Natural killer cell (primary cell): ENCODE measurements around the gene GABBR2. TPM values are rescaled to one million over a fixed set of nuclear protein-coding genes. Genes with fewer than 3 reads are reported as not detected.

Experiments used
- ATAC-seq, 3 donors: fragments of 150-1000 bp in 2 of 3; fragments of 200-7000 bp in 1 of 3; cut with Tn5 transposase; 1 replicate in 1 of 3; 2 replicates in 2 of 3; pipeline ENCODE4 v1.10.0; 2021; ENCODE audit warnings: mild to moderate bottlenecking in 2 of 3, moderate library complexity in 2 of 3
- DNase-seq, 2 donors: peaks; one replicate each; pipeline versions ENCODE4 v3.0.0 to v3.0.0-alpha.2; 2013 to 2021; ENCODE audit warnings: mixed read lengths in 1 of 2
- H3K27ac ChIP-seq: one replicate; pipeline ENCODE4 v1.5.1; 2013; ENCODE audit warnings: mild to moderate bottlenecking, low read length
- H3K27me3 ChIP-seq: one replicate; pipeline ENCODE4 v1.6.1; 2013; ENCODE audit warnings: low read length; ENCODE audit not compliant: control insufficient read depth, insufficient read depth
- H3K36me3 ChIP-seq: one replicate; pipeline ENCODE4 v1.6.1; 2013; ENCODE audit warnings: low read length; ENCODE audit not compliant: control insufficient read depth, insufficient read depth
- H3K4me1 ChIP-seq: one replicate; pipeline ENCODE4 v1.6.1; 2013; ENCODE audit warnings: low read length; ENCODE audit not compliant: control insufficient read depth, insufficient read depth
- H3K4me3 ChIP-seq: one replicate; pipeline ENCODE4 v1.5.1; 2013; ENCODE audit warnings: low read length
- H3K9me3 ChIP-seq: one replicate; pipeline ENCODE4 v1.6.1; 2013; ENCODE audit warnings: low read length; ENCODE audit not compliant: control insufficient read depth, insufficient read depth
- H3K27ac Mint-ChIP-seq, 2 donors: one replicate each; pipeline ENCODE4 v1.8.0; 2022; ENCODE audit warnings: mild to moderate bottlenecking in 2 of 2, mixed read lengths in 2 of 2, moderate library complexity in 1 of 2
- H3K27me3 Mint-ChIP-seq, 2 donors: one replicate each; pipeline ENCODE4 v1.8.0; 2022; ENCODE audit warnings: low read depth in 2 of 2, mixed read lengths in 2 of 2
- H3K36me3 Mint-ChIP-seq: one replicate; pipeline ENCODE4 v1.8.0; 2022; ENCODE audit warnings: mixed read lengths
- H3K4me1 Mint-ChIP-seq, 2 donors: one replicate each; pipeline ENCODE4 v1.8.0; 2022; ENCODE audit warnings: mixed read lengths in 2 of 2
- H3K4me3 Mint-ChIP-seq: one replicate; pipeline ENCODE4 v1.8.0; 2022; ENCODE audit warnings: mild to moderate bottlenecking, moderate library complexity, mixed read lengths
- H3K9me3 Mint-ChIP-seq, 2 donors: one replicate each; pipeline ENCODE4 v1.8.0; 2022; ENCODE audit warnings: mixed read lengths in 2 of 2
- WGBS: methylation state at CpG from one replicate; pipeline ENCODE4 v1.1.7; 2013; ENCODE audit warnings: missing lambda C conversion rate; ENCODE audit not compliant: insufficient coverage; 5-methylcytosine and 5-hydroxymethylcytosine counted together
- intact Hi-C: fragments of 100-400 bp; cut with micrococcal nuclease; formaldehyde crosslinking; loops from one replicate; pipeline ENCODE4 v1.14.2; 2022
- total RNA-seq, 4 donors: library from RNA; stranded (reverse); fragments of 120-200 nt in 1 of 4; gene quantifications; one replicate each; pipeline versions ENCODE4 v1.2.3 to v1.2.4, GENCODE V29; 2013 to 2022
- TF ChIP-seq, protein P1 (sequence below): fragments of 200-600 bp; IDR thresholded peaks from one replicate; pipeline ENCODE4 v1.8.0; 2022; ENCODE audit warnings: antibody characterized with exemption

Gene GABBR2
- total RNA-seq, 3 donors from 2014 or later (not counting 1 experiment from before 2014, with no cell fraction given) = not detected

DNA sequence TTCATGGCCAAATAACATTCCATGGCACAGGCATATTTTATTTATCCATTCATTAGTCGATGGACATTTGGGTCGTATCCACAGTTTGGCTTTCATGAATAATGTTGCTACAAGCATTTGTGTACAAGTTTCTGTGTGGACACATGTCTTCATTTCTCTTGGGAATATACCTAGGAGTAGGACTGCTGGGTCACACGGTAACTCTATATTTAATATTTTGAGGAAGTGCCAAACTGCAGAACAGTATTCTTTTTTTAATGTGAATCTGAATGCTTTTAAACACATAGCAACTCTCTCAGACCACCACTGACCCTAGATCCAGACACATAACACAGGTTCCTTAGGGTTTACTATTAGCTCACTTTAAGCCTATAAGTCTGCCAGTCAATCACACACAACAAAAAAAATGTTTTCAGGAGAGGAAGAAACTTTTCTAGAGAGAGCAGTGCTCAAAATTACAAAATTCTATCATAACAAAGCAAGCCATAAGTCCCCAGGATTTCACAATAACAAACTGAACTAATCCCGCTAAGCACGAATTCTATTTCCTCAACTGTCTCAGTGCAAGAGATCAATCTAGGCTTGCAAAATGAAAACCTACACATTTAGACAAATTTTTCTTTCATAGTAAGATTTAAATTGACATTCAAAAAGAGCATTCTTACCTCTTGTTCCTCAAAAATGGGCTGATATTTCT, 41.8 kb upstream of the GABBR2 start:
- H3K4me1 ChIP-seq = no peaks in the 10 kb centered on the region
- DNase-seq = no peak
- WGBS = 91% methylated on average over 4 of the region's 5 CpGs
- no peaks in the 10 kb centered on the region for H3K4me1 Mint-ChIP-seq
- intact Hi-C loops = no loop called here
- H3K36me3 ChIP-seq = peaks cover 5% of the 10 kb centered on the region
- TF ChIP-seq, protein P1, sequence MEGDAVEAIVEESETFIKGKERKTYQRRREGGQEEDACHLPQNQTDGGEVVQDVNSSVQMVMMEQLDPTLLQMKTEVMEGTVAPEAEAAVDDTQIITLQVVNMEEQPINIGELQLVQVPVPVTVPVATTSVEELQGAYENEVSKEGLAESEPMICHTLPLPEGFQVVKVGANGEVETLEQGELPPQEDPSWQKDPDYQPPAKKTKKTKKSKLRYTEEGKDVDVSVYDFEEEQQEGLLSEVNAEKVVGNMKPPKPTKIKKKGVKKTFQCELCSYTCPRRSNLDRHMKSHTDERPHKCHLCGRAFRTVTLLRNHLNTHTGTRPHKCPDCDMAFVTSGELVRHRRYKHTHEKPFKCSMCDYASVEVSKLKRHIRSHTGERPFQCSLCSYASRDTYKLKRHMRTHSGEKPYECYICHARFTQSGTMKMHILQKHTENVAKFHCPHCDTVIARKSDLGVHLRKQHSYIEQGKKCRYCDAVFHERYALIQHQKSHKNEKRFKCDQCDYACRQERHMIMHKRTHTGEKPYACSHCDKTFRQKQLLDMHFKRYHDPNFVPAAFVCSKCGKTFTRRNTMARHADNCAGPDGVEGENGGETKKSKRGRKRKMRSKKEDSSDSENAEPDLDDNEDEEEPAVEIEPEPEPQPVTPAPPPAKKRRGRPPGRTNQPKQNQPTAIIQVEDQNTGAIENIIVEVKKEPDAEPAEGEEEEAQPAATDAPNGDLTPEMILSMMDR = no peak
- H3K36me3 Mint-ChIP-seq = peaks cover 6% of the 10 kb centered on the region
- H3K27ac ChIP-seq = no peak overlapping the region
- no peak overlapping the region for H3K27ac Mint-ChIP-seq
- no peaks in the 10 kb centered on the region for H3K27me3 Mint-ChIP-seq
- H3K27me3 ChIP-seq = no peaks in the 10 kb centered on the region
- no peak for ATAC-seq
- no peak overlapping the region for H3K4me3 ChIP-seq
- H3K9me3 ChIP-seq = no peaks in the 10 kb centered on the region
- H3K9me3 Mint-ChIP-seq = no peaks in the 10 kb centered on the region
- H3K4me3 Mint-ChIP-seq = no peak overlapping the region

DNA sequence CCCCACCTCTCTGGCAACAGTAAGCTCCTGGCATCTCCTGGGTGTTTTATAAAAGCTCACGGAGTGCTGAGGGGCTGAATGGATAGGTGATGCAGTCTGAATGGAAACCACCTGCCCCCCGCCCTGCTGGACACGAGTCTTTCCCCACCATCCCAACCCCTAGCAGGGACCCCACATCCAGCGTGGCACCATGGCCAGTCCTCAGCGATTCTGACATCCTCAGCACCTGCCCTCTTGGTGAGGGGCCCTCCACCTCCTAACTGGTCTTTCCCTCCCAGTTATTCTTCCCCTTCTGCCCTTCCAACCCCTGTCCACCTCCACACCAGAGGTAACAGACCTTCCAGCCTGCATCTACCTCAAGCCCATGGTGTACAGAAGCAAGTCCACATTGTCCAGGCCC, 38.7 kb upstream of the GABBR2 start:
- Mint-ChIP-seq H3K27me3 (no peaks in the 10 kb centered on the region), H3K9me3 (no peaks in the 10 kb centered on the region), H3K27ac (no peak overlapping the region), H3K36me3 (peaks cover 6% of the 10 kb centered on the region), H3K4me1 (no peaks in the 10 kb centered on the region), H3K4me3 (no peak overlapping the region)
- Histone ChIP-seq H3K27me3 (no peaks in the 10 kb centered on the region), H3K4me1 (no peaks in the 10 kb centered on the region), H3K4me3 (no peak overlapping the region), H3K27ac (no peak overlapping the region), H3K36me3 (peaks cover 2% of the 10 kb centered on the region), H3K9me3 (no peaks in the 10 kb centered on the region)
- TF ChIP-seq, protein P1 = no peak
- intact Hi-C loops = no loop called here
- ATAC-seq (no peak), DNase-seq (no peak)
- 91% methylated on average over 4 of the region's 5 CpGs for WGBS

DNA sequence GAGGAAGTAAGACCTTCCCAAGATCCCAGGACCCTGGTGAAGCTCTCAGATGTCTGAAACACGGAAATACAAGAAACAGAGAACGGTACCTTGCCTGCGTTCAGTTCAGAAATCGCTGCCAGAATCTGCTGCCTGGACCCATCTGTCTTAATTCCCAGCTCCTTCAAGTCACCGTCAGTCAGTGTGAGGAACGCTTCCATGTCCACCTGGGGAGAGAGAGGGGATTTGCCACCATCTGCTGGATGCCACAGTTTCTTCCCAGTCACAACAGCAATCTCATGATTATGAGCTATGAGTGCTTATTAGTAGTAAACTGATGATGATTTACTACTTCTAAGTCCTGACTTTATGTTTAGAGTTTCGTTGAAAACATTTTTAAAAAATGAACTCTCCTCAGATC, 36.7 kb upstream of the GABBR2 start:
- Mint-ChIP-seq H3K27ac (no peak overlapping the region), H3K27me3 (no peaks in the 10 kb centered on the region), H3K9me3 (no peaks in the 10 kb centered on the region), H3K4me1 (no peaks in the 10 kb centered on the region), H3K36me3 (peaks cover 6% of the 10 kb centered on the region), H3K4me3 (no peak overlapping the region)
- H3K4me1 ChIP-seq = no peaks in the 10 kb centered on the region
- no peak overlapping the region for H3K4me3 ChIP-seq
- ATAC-seq (no peak), DNase-seq (no peak)
- no peaks in the 10 kb centered on the region for H3K27me3 ChIP-seq
- 94% methylated on average over 6 of the region's 7 CpGs for WGBS
- TF ChIP-seq, protein P1 = no peak
- no peak overlapping the region for H3K27ac ChIP-seq
- H3K9me3 ChIP-seq = no peaks in the 10 kb centered on the region
- H3K36me3 ChIP-seq = peaks cover 2% of the 10 kb centered on the region
- intact Hi-C loops = no loop called here
